GM19193 (cell line): ENCODE measurements around the gene TSACC.
A peak's percentile ranks its signal among the peaks of the same experiment; 100 is the strongest.

Experiments
- POLR2A ChIP-seq: IDR thresholded peaks from 4 replicates; pipeline ENCODE4 v1.6.1; 2011; ENCODE audit not compliant: insufficient read depth, insufficient read length; ENCODE audit errors: extremely low read depth

The TSACC gene

DNA sequence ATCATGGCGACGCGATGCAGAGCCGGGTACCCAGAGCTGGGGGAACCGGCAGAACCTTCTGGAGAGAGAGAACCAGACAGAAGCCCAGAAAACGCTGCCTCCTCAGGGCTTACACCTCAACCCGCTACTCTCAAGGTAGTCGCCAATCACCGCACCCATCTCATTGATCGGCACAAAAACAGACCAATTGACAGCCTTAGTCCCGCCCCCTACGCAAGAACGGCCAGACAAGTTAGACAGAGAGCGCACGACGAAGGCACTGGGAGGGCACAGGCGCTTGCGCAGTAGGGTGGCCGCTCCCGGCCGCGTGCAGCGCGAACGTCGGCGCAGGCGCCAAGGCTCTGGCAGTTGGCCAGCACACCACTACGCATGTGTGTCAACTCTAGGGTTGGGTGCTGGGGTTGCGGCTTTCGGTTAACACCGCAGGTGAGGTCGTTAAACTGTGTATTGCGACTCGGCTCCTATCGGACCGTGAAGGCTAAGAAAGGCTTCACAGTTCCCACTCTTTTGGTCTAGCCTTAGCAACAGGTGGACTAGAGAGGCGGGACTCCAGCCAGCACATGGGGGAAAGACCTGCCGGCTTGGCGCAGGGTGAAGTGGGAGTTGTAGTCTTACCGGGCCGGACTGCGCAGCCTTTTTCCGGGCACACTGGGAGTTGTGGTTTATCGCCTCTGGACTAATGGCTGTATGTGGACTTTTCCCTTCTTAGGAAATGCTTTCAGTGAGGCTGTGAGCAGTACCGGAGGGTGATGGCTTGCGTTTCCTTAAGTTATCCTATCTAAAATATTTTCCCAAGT is at the start of gene TSACC, which contains the start of gene CCT3:
TSS of gene TSACC (plus strand) at position 347 of the 797 bp plus-strand sequence. CDS start 1,232 bp downstream, outside the sequence.
TSS of gene CCT3 (minus strand) at position 113 of the 797 bp plus-strand sequence. CDS start at position 5, 108 bp downstream.
- TF ChIP-seq POLR2A: peak; percentile 93

DNA sequence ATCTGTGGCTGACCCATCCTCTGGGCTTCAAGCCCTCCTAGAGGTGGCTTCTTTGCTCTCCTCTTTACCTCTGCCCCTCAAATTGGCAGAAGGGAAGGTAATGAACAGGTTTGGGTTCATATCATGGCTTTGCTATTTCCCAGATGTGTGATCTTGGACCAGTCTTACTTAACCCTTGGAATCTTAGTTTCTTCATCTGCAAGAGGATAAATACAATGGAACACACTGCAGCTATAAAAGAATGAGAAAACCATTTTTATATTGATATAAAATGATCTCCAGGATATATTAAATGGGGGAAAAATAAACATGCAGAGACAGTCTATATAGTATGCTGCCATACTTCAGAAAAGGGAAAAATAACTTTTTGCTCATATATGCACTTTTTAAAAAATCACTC is 48.5 kb upstream of the TSACC start:
- TF ChIP-seq POLR2A: no peak

DNA sequence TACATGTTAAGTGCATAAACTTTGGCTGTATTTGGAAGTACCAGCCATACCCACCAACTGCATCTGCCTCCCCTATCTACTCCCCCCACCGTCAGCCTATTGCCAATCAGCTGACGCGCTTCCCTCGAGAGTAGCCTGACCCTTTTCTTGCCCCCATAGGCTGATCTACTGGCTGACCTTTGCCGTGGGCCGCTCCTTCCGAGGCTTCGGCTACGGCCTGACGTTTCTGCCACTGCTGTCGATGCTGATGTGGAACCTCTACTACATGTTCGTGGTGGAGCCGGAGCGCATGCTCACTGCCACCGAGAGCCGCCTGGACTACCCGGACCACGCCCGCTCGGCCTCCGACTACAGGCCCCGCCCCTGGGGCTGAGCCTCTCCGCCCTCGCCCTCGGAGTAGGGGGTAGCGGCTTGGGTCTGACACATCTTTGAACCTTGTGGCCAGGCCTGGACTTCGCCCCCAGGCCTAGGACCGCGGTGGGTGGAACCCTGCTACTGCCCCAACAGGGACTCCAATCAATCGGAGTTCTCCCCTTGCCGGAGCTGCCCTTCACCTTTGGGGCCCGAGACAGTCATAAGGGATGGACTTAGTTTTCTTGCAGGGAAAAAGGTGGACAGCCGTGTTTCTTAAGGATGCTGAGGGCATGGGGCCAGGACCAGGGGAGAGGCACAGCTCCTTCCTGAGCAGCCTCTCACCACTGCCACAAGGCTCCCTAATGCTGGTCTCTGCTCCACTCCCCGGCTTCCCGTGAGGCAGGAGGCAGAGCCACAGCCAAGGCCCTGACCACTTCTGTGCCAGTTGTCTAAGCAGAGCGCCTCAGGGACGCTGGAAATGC is 46.9 kb upstream of the TSACC start:
- no peak for TF ChIP-seq POLR2A

DNA sequence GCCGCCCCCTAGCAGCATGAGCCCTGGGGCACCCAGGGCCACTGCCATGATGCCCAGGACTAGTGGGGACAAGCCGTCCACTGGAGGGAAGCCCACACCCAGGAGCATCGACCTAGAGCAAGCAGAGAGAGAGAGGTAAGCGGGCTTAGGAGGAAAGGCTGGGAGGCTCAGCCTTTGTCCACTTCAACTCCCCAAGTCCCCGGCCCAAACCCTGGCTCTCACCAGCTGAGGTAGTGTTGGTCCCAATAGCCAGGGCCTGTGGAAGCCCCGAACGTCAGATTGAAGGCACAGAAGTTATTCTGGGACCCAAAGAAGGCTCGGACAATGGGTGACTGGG is 45.3 kb upstream of the TSACC start:
- no peak for TF ChIP-seq POLR2A

DNA sequence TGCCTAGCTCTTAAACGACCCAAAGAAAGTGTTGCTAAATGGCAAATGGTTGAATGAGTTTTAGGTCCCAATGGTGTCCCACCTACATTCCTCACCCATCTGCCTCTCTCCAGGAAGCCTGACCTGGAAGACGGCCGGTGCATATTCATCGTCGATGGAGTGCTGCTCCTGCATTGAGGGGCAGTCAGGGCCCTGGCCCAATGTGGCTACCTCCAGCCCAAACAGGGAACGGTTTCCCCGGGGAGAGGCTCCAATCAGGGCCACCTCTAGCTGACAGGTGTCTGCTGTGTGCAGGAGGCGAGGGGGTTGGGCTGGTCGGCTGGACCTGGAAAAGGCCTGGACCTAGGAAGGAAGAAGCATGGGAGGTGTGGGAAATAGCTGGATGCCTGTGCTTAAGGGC is 44.4 kb upstream of the TSACC start:
- no peak for TF ChIP-seq POLR2A

DNA sequence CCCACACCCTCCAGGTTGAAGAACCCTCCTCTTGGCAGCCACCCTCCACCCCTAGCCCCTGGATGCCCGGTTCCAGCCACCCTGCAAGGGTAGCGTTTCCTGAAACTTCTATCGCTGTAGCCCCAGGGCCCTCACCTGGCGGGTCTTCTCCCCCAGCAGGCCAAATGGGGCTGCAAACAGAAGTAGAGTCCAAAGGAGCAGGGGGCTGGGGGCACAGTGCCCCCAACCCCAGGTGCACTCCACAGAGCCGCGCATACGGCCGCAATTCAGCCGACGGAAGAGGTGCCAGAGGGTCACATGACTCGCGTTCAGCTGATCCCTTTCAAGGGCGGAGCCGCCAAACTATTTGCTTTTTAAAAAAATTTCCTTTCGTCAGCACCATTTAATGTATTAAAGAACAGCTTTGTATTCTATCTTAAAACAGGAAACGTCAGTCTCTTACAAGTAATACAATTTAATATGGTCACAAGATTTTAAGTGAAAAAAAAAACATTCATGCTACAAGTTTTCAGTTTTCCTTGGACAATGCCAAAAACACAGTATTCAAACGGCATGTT is 42.9 kb upstream of the TSACC start, which contains the start of gene GLMP:
TSS of gene GLMP (minus strand) at position 289 of the 557 bp plus-strand sequence. CDS start at position 255, 34 bp downstream.
- TF ChIP-seq POLR2A: peak; percentile 72

DNA sequence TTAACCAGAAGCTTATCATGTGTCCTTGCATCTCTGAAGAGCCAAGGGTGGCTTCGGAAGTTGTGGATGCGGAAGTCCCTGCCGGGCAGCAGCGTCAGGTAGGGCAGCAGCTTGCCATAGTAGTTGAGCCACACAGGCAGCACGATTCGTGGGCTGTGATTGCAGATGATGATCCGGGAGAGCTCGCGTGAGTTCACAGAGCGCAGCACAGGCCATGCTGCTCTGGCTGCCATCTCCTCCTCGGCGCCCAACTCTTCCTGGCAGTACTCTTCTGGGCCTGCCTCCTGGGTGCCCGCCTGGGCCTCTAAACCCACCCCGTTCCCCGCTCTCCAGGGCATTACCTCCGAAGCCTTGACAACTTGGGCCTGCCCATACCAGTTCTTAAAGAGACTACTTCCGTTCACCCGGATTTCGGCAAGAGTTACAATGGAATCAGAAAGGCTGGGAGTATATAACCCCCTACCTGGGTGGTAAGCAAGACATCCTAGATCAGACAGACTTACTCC is 39.4 kb upstream of the TSACC start, which contains the start of gene VHLL:
TSS of gene VHLL (minus strand) at position 456 of the 506 bp plus-strand sequence. CDS start at position 338, 118 bp downstream.
- TF ChIP-seq POLR2A: no peak

DNA sequence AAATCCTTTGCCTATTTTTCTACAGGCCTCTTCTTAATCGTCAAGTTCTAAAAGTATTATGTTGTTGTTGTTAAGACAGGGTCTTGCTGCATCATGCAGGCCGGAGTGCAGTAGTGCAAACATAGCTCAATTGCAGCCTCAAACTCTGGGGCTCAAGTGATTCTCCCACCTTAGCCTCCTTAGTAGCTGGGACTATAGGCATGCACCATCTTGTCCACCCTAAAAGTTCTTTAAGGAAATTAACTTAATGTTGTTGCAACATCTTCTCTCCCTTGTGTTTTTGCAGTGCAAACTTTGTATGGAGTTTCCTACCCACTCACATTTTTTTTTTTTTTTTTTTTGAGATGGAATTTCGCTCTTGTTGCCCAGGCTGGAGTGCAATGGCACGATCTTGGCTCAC is 35.1 kb upstream of the TSACC start:
- no peak for TF ChIP-seq POLR2A

DNA sequence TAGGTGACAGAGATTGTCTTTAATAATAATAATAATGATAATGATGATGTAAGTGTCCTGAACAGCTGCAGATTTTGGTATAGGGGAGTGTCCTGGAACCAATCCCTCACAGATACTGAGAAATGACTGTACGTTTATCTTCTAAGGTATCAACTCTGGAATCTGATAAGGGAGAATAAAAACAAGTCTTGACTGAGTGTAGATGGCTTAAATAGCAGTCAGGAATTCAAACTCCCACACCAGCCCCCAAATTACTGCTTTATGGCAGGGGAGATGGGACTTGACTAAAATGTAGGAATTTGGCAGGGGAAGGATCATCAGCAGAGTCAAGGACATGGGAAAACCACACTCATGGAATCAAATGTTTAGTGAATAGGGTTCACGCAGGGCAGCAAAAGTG is 33.1 kb upstream of the TSACC start:
- no peak for TF ChIP-seq POLR2A

DNA sequence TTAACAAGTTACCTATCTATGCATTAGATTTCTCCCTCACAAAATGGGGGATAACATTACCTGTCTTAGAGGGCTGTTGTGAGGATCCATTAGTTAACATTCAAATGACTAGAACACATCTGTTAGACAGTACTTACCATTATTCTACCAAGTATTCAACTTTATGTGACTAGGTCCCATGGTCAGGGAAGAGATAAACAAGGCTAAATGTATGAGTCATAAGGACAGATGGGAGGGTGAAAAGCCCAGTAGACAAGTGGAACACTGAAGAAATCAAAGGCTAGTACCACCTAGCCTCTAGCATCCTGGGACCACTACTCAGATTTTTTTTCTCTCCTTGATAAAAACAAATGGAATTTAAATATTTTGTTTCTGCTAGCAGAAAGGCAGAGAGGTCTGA is 30.2 kb upstream of the TSACC start:
- TF ChIP-seq POLR2A: no peak

DNA sequence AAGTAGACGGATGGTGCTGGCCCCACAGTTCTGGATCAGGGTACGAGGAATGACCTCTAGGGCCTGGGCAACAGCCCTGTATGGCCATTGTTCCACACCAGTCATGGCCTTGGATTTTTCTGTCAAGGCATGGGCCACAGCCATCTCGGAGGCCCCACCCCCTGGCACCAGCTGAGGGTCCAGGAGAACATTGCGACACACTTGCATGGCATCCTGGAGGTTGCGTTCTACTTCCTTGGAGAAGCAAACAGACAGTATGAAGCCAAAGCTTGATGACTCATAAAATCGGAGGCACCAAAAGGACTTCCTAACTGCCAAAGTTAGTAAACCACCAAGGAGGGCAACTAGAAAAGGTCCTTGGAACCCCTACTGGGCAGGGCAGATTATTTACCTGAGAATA is 27.4 kb upstream of the TSACC start:
- TF ChIP-seq POLR2A: no peak

DNA sequence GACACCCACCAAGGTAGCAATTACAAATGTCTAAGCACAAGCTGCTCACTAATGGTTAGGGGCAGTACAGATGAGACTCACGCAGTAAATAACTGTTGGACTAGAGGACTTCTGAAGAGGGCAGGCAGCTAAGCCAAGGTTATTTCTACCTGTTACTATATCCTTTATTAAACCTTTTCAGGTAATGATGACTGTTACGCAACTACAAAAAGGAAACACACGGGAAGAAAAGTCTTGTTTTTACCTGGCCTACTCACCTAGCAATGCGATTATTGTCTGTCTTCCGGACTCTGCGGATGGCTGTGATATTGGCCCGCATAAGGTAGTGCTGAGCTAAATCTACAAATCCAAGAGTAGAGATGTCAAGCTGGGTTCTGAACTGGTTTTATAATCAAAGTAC is 21.4 kb upstream of the TSACC start:
- TF ChIP-seq POLR2A: no peak

DNA sequence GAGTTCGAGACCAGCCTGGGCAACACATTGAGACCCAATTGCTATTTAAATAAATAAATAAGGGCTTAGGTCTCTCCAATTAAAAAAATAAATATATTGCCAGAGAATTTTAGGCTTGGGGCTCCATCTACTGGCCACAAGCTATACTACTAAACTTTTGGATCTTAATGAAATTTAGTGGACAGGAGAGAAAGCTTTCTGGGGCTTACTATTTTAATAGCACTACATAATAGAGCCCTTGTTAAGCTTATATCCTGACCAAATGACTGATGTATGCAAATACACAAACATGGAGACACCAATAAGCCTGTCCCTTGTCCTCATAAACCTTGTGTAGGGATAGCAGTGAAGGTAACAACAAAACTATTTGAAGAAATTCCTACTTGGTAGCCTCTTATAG is 18.7 kb upstream of the TSACC start:
- TF ChIP-seq POLR2A: no peak

DNA sequence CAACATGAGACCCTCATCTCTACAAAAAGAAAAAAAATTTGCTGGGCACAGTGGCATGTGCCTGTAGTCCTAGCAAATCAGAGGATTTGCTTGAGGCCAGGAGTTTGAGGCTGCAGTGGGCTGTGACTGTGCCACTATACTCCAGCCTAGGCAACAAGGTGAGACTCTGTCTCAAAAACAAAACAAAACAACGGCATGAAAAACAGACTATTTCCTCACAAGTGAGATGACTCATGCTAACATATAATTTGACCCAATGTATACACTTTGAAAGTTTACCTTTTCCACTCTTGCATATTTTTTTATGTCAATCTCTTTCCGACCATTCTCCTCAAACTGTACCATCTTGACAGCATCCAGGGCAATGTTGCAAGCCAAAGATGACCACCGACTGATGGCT is 17.8 kb upstream of the TSACC start:
- TF ChIP-seq POLR2A: no peak

DNA sequence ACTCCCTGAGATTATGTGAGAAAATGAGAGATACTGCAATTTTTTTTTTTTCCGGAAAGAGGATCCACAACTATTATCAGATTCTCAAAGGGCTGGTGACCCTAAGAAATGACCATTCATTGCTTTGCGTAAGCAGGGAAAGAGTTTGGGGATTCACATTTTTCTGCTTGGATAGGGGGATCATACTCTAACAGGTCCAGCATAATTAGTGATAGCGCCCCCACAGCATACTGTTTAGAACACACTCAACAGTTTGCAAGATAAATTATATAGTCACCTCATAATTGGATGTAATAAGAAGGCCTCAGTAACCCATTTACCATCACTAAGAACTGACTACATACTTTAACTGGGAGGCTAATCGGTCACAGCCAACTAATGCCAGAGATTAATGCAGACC is 2.1 kb upstream of the TSACC start:
- TF ChIP-seq POLR2A: no peak

DNA sequence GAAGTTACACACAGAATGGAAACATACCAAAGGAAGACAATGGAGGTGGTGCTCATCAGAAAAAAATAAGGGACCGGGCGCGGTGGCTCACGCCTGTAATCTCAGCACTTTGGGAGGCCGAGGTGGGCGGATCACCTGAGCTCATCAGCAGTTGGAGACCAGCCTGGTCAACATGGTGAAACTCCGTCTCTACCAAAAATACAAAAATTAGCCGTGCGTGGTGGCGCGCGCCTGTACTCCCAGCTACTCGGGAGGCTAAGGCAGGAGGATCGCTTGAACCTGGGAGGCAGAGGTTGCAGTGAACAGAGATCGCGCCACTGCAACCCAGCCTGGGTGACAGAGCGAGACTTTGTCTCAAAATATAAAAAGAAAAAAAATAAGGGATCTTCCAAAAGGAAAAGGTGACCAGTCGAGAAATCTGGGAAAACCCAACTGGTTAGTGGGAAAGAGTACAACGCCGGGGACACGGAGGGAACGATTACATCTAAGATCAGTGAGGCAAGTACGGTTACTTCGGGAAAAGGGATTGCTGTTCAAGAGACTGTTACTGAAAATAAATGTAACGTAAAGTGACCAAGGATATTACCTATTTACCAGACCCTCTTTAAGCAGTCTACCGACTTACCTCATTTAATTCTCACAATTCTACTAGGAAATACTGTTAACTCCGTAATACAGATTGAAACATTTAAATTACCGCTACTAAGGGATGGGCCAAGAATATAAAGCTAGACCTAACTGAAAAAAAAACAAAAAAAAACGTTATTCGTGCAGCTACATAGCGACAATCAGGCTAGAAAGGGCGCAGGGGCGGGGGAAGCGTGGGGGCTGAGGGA is 1.1 kb upstream of the TSACC start:
- no peak for TF ChIP-seq POLR2A
